ENCODE measurements around the gene CDC27. TPM values are rescaled to one million over a fixed set of nuclear protein-coding genes. Genes with fewer than 3 reads are reported as not detected.
"Not testable (repeated sequence)": the region's sequence is repeated elsewhere in the genome, so short reads cannot be mapped to it uniquely, and the experiment has no call there.

CDC27 gene
- polyA plus RNA-seq, 1 donor from 2014 or later, result 50.1 TPM

GRCh38 chr17:47077576-47077975 lies 111.5 kb downstream of the CDC27 start:
- no peak overlapping the region for H3K9ac ChIP-seq (ENCODE audit: low read length)
- H3K27ac ChIP-seq (ENCODE audit: low read length), result no peak overlapping the region
- H3K4me3 ChIP-seq (ENCODE audit: low read length), result no peak overlapping the region
- no peak overlapping the region for H2AFZ ChIP-seq (ENCODE audit: low read depth, low read length)
- no peak overlapping the region for H3K4me2 ChIP-seq (ENCODE audit: low read length)
- H4K20me1 ChIP-seq (ENCODE audit: insufficient read depth), result no peaks in the 10 kb centered on the region
- H3K36me3 ChIP-seq (ENCODE audit: insufficient read depth, low read length), result no peaks in the 10 kb centered on the region
- H3K79me2 ChIP-seq (replicated peaks; ENCODE audit: insufficient read depth, low read length), result no peaks in the 10 kb centered on the region
- H3K9me3 ChIP-seq (ENCODE audit: low read length), result no peaks in the 10 kb centered on the region
- H3F3A ChIP-seq (ENCODE audit: insufficient read depth, low read length, poor library complexity, severe bottlenecking), result no peaks in the 10 kb centered on the region
- H3K27me3 ChIP-seq (ENCODE audit: insufficient read depth, low read depth, low read length), result no peaks in the 10 kb centered on the region
- TF ChIP-seq, protein P1, sequence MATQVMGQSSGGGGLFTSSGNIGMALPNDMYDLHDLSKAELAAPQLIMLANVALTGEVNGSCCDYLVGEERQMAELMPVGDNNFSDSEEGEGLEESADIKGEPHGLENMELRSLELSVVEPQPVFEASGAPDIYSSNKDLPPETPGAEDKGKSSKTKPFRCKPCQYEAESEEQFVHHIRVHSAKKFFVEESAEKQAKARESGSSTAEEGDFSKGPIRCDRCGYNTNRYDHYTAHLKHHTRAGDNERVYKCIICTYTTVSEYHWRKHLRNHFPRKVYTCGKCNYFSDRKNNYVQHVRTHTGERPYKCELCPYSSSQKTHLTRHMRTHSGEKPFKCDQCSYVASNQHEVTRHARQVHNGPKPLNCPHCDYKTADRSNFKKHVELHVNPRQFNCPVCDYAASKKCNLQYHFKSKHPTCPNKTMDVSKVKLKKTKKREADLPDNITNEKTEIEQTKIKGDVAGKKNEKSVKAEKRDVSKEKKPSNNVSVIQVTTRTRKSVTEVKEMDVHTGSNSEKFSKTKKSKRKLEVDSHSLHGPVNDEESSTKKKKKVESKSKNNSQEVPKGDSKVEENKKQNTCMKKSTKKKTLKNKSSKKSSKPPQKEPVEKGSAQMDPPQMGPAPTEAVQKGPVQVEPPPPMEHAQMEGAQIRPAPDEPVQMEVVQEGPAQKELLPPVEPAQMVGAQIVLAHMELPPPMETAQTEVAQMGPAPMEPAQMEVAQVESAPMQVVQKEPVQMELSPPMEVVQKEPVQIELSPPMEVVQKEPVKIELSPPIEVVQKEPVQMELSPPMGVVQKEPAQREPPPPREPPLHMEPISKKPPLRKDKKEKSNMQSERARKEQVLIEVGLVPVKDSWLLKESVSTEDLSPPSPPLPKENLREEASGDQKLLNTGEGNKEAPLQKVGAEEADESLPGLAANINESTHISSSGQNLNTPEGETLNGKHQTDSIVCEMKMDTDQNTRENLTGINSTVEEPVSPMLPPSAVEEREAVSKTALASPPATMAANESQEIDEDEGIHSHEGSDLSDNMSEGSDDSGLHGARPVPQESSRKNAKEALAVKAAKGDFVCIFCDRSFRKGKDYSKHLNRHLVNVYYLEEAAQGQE (IDR thresholded peaks at IDR 0.05; ENCODE audit: borderline replicate concordance), result no peak
- TF ChIP-seq, protein P2, sequence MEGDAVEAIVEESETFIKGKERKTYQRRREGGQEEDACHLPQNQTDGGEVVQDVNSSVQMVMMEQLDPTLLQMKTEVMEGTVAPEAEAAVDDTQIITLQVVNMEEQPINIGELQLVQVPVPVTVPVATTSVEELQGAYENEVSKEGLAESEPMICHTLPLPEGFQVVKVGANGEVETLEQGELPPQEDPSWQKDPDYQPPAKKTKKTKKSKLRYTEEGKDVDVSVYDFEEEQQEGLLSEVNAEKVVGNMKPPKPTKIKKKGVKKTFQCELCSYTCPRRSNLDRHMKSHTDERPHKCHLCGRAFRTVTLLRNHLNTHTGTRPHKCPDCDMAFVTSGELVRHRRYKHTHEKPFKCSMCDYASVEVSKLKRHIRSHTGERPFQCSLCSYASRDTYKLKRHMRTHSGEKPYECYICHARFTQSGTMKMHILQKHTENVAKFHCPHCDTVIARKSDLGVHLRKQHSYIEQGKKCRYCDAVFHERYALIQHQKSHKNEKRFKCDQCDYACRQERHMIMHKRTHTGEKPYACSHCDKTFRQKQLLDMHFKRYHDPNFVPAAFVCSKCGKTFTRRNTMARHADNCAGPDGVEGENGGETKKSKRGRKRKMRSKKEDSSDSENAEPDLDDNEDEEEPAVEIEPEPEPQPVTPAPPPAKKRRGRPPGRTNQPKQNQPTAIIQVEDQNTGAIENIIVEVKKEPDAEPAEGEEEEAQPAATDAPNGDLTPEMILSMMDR (IDR thresholded peaks at IDR 0.05; ENCODE audit: poor library complexity, severe bottlenecking), result no peak
- no peak for TF ChIP-seq MXI1 (conservative IDR thresholded peaks at IDR 0.05; ENCODE audit: poor library complexity, severe bottlenecking)
- TF ChIP-seq EZH2 (IDR thresholded peaks at IDR 0.05; ENCODE audit: borderline replicate concordance, insufficient read depth, low read length, poor library complexity, severe bottlenecking), result no peak
- no peak for TF ChIP-seq SMC3 (conservative IDR thresholded peaks at IDR 0.05; ENCODE audit: poor library complexity)
- TF ChIP-seq POLR2AphosphoS5 (IDR thresholded peaks at IDR 0.05), result no peak
- no peak for TF ChIP-seq EP300 (conservative IDR thresholded peaks at IDR 0.05; ENCODE audit: poor library complexity, severe bottlenecking)
- no peak for TF ChIP-seq RAD21 (conservative IDR thresholded peaks at IDR 0.05)
- TF ChIP-seq TAF1 (IDR thresholded peaks at IDR 0.05; ENCODE audit: low read depth), result no peak
- no peaks in the 10 kb centered on the region for H3K9me2 ChIP-seq (ENCODE audit: insufficient read depth, low read length)

- no peaks in the 10 kb centered on the region for H3K9me2 ChIP-seq (ENCODE audit: insufficient read depth, low read length)
- no peaks in the 10 kb centered on the region for H4K20me1 ChIP-seq (ENCODE audit: insufficient read depth)
- H3F3A ChIP-seq (ENCODE audit: insufficient read depth, low read length, poor library complexity, severe bottlenecking), result no peaks in the 10 kb centered on the region
- H3K9ac ChIP-seq (ENCODE audit: low read length), result no peak overlapping the region
- no peaks in the 10 kb centered on the region for H3K36me3 ChIP-seq (ENCODE audit: insufficient read depth, low read length)
- H3K79me2 ChIP-seq (replicated peaks; ENCODE audit: insufficient read depth, low read length), result no peaks in the 10 kb centered on the region
- H3K4me3 ChIP-seq (ENCODE audit: low read length), result no peak overlapping the region
- H3K9me3 ChIP-seq (ENCODE audit: low read length), result no peaks in the 10 kb centered on the region
- H3K4me2 ChIP-seq (ENCODE audit: low read length), result no peak overlapping the region
- H2AFZ ChIP-seq (ENCODE audit: low read depth, low read length), result no peak overlapping the region
- no peak overlapping the region for H3K27ac ChIP-seq (ENCODE audit: low read length)
- TF ChIP-seq, protein P1 (IDR thresholded peaks at IDR 0.05; ENCODE audit: borderline replicate concordance), result no peak
- TF ChIP-seq SMC3 (conservative IDR thresholded peaks at IDR 0.05; ENCODE audit: poor library complexity), result no peak
- no peak for TF ChIP-seq EP300 (conservative IDR thresholded peaks at IDR 0.05; ENCODE audit: poor library complexity, severe bottlenecking)
- no peak for TF ChIP-seq TAF1 (IDR thresholded peaks at IDR 0.05; ENCODE audit: low read depth)
- TF ChIP-seq, protein P2 (IDR thresholded peaks at IDR 0.05; ENCODE audit: poor library complexity, severe bottlenecking), result no peak
- TF ChIP-seq EZH2 (IDR thresholded peaks at IDR 0.05; ENCODE audit: borderline replicate concordance, insufficient read depth, low read length, poor library complexity, severe bottlenecking), result no peak
- no peak for TF ChIP-seq MXI1 (conservative IDR thresholded peaks at IDR 0.05; ENCODE audit: poor library complexity, severe bottlenecking)
- TF ChIP-seq RAD21 (conservative IDR thresholded peaks at IDR 0.05), result no peak
- TF ChIP-seq POLR2AphosphoS5 (IDR thresholded peaks at IDR 0.05), result no peak
- no peaks in the 10 kb centered on the region for H3K27me3 ChIP-seq (ENCODE audit: insufficient read depth, low read depth, low read length)
Measured at GRCh38 chr17:47076171-47076570, 112.9 kb downstream of the CDC27 start.

- not testable (repeated sequence) for H4K20me1 ChIP-seq (ENCODE audit: insufficient read depth); H3K4me2 ChIP-seq (ENCODE audit: low read length); H3K9me2 ChIP-seq (ENCODE audit: insufficient read depth, low read length); H3F3A ChIP-seq (ENCODE audit: insufficient read depth, low read length, poor library complexity, severe bottlenecking); H3K4me3 ChIP-seq (ENCODE audit: low read length); H3K27me3 ChIP-seq (ENCODE audit: insufficient read depth, low read depth, low read length); H2AFZ ChIP-seq (ENCODE audit: low read depth, low read length); H3K79me2 ChIP-seq (replicated peaks; ENCODE audit: insufficient read depth, low read length); H3K36me3 ChIP-seq (ENCODE audit: insufficient read depth, low read length); H3K27ac ChIP-seq (ENCODE audit: low read length); H3K9me3 ChIP-seq (ENCODE audit: low read length); H3K9ac ChIP-seq (ENCODE audit: low read length)
Measured at GRCh38 chr17:47074361-47074760, 114.7 kb downstream of the CDC27 start.

Measured in neural cell (in vitro differentiated cells).